HG03025 (cell line): Measurements from ENCODE around the gene CAMK2D.
"Not testable (repeated sequence)": the region's sequence is repeated elsewhere in the genome, so short reads cannot be mapped to it uniquely, and the experiment has no call there.

ENCODE experiments used
- ATAC-seq: cut with Tn5 transposase; IDR thresholded peaks from one replicate; pipeline ENCODE4 v1.9.1; 2021; ENCODE audit warnings: mild to moderate bottlenecking, moderate library complexity; ENCODE audit not compliant: unreplicated experiment, low FRiP score

The CAMK2D gene

DNA sequence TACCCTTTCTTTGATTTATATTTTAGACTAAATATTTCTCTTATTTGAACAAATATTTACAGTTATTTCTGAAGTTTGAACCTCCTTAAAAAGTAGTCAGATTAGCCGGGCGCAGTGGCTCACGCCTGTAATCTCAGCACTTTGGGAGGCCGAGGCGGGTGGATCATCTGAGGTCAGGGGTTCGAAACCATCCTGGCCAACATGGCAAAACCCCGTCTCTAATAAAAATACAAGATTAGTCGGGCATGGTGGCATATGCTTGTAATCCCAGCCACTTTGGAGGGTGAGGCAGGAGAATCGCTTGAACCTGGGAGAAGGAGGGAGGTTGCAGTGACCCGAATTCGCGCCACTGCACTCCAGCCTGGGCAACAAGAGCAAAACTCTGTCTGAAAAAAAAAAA is 2.4 kb upstream of the CAMK2D start:
- ATAC-seq = not testable (repeated sequence)

DNA sequence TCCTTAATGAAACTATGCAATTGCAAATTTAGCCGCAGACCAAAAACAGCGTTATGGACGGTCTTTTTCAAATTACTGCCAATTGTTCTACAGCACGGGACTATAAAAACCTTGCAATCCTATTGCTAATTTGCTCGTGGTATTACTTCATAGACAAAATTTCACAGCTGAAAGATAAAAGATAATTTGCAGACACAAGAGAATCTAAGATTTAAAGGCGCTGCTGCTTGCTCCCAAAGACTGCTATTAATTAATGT is 1.4 kb upstream of the CAMK2D start:
- no peak for ATAC-seq

DNA sequence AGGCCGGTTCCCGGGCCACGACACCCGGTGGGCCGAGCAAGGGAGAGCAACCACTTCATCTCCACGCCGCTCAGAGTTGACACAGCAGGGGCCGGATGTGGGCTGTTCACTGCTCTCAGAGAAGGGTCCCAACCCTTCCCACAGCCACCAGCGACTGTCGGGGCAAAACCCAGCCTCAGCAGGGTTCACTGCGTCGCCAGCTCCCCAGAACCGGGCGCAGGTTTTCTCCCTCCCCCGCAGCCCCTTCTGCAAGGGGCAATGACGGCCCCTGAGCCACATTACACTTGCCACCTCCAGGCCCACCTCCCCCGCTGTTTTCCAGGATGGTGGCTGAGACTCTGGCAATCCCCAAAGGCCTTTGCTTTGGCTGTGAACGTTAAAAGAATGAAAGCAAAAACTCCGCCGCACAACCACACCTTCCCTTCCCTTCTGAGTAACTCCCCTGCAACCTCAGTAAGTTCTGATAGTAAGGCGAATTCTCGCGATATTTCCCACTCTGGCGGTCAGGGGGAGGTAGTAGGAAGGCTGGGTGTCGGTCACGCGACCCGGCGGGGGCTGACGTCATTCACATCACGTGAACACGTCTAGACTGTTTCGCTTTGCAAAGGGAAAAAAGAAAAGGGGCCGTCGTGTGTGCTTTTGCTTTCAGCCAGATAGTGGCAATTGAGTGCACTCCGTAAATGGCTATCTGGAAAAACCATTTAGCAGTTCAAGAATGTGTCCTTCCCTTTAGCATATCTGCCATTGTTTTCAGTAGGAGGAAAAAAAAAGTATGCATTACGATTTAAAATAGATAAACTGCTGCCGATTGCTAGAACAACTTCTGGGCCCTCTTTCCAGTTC is 869 bp upstream of the CAMK2D start:
- peak; percentile 60 for ATAC-seq

DNA sequence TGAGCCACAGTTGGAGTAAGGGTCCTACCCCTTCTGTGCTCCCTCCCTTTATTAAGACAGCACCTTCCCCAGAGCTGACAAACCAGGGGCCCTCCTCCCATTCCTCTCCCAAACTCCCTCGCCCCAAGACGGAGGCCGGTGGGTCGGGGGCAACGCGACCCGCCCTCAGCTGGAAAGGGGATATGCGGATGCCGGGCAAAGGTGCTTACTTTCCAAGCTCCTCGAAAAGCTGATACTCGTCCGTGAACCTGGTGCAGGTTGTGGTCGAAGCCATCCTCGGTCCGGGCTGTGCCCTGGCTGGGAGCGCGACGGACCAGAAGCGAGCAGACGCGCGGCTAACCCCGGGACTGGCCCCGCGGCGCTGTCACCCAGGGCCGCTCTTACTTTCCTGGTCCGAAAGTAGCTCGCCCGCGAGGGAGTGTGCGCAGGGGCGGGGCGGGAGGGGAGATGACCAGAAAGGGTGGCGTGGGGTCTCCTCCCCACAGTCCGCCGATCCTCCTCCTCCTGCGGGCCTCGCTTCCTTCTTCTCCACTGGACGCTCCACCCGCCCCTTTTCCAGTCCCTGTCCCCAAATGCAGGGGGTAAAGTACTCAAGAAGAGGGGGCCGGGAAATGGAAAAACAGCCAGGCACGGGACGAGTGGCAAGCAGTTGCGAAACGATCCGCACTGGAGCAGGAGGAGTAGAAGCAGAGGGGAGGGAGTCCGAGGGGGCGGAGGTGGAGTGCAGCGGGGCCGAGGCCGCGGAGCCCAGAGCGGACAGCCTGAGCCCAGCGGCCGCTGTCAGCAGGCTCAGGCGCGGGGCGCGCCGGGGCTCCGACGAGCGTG is 531 bp downstream of the CAMK2D start:
- peak; percentile 30 for ATAC-seq

DNA sequence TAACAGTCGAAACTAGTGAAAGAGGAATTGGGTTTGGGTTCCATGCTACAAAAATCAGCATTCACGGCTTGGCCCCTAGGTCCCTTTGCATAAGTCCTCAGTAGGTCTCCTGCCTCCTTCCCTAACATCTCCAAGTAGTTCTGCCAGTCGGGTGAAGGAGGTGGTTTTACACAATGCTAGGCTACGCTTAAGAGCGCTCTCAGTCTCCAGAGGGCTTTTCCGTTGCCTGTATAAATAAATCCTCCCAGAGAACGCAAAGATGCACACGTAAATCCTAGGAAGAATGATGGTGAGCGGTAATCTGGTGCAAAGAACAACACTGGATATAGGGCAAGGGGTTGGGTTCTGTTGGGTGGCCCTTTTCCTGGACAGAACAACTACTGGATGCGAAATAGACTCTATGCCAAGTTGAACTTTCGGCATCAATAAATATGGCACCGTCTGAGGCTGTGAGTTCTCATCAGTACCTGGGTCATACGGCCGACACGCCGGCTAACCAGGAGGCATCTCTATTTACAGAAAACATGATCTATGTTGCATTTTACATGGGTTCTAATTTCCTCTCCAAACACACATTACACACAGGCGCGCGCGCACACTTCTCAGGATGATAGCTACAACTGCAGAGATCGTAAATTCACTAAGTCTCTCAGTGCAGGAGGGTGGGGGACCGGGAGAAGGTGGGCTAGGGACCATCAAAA is 1.3 kb downstream of the CAMK2D start:
- no peak for ATAC-seq

DNA sequence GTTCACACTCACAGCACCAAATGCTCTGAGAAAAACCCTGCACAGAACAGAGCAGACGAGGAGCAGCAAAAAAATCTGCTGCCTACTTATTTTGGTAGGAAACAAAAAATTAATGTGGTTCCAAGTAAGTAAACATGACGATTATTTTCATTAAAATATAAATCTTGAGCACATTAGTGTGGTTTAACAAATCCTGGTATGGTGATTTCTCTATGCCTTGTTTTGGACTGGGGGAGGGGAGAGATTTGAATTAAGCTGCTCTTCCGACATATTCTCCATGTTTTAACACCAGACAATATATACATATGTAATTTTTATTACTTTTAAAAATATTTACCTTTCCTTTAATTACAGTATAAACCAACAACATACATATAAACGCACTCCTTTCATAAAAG is 1.8 kb downstream of the CAMK2D start:
- no peak for ATAC-seq

DNA sequence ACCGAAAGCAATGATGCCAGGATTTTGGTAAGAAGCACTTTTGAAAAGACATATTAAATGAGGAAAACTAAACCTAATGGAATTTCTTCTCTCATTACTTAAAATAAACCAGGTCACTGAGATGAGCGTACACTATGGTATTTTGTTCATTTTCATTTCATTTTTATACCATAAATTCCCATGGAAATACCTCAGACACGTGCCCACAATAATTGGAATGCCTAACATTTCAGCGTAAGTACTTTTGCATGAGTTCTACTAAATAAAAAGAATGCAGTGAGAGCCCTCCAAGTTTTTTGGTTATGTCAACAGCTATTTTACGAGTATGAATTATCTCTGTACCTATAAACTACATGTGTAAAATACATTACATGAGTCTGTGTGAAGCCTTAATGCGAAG is 3.2 kb downstream of the CAMK2D start:
- ATAC-seq = no peak

DNA sequence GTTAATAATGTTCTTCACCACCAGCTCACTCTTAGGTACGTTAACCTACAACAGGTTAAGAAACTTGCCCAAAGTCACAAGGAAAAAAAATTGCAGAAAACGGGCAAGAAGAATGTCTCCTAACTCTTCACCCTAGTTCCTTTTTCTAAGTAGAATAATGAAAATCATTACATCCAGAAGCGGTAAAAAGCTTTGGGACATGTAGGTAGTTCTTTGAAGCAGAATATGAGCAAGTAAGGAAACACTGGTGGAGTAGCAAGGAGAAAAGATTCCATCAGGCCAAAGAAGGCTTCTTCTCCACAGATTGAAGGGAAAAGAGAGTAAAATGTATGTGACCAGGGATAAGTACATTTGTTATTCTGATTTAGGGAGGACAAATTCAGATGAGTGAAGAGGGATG is 4.1 kb downstream of the CAMK2D start:
- ATAC-seq = no peak

DNA sequence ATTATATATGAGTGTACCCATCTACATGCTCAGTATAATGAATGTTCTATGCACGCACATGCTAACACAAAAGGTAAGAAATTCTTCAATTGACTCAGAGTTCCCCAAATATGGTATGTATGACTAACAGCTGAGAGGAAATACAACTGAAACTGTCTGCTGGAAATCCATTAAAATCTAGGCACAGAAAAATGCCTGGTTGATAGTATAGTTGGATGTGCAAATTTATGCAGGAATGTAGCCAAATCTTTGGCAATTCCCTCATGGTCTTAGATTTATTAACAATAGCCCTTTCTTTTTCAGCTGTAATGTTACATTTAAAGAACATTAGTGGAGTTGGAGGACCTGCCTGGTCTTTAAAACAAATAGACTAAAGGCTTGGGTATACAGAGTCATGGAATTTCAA is 5.5 kb downstream of the CAMK2D start:
- no peak for ATAC-seq

DNA sequence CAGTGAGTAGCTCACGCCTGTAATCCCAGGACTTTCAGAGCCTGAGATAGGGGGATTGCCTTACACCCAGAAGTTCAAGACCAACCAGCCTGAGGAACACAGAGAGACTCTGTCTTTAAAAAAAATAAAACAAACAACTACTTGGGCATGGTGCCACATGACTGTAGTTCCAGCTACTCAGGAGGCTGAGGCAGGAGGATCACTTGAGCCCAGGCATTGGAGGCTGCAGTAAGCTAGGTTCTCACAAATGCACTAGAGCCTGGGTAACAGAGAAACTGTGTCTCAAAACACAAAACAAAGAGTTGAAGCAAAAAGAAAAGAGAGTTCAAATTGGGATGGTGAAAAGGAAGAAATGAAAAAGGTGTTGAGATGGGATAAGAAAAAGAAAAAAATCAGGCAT is 10.8 kb downstream of the CAMK2D start:
- no peak for ATAC-seq

DNA sequence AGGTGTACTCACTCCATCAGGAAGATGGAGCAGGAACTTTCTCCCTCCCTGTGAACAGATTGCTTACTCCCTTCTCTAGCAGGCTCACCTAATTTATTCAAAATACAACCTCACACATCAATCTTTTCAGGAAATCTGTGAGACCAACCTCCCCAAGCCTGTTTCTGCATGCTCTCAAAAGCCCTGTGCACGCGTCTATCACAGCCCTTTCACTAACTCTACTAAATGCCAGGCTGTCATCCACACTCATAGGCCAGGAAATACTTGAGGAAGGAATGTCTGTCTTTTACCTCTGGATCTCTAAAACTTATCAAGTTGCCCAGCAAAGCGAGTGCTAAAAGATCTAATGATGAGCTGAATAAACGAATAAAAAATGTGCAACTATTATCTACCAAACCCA is 11.2 kb downstream of the CAMK2D start:
- ATAC-seq = no peak

DNA sequence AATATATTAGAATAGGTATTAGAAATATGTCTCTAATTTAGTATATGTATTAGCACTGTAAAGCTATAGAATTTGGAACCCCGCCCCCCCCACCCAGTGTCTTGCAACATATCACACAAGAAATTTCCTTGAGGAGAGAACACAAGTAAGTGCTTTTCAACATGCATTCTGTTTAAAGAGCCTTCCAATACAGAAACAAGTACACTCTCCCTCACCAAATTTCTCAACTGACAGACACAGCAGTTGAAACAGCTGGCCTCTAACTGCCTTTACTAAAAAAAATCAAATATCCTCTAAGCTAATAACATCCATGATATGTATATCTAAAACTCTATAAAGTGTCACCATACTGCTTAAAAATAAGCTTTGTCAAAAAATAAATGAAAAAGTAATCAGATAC is 12.4 kb downstream of the CAMK2D start:
- ATAC-seq = no peak

DNA sequence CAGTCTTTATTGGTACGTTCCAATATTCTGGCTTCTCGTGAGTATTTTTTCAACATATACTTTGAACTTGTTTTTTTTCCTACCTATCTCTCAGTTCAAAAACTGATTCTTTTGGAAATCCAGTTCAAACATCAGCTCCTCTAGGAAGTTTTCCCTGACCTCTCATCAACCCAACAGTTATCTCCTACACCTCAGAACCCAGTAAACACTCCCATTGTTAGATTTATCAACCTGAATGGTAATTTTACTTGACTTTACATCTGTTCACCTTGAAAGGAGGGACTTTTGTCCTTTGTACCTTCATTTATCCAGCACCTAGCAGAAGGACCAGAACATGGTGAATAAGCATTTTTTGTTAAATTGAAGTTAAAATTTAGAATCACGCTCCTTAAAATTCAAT is 13.6 kb downstream of the CAMK2D start:
- no peak for ATAC-seq

DNA sequence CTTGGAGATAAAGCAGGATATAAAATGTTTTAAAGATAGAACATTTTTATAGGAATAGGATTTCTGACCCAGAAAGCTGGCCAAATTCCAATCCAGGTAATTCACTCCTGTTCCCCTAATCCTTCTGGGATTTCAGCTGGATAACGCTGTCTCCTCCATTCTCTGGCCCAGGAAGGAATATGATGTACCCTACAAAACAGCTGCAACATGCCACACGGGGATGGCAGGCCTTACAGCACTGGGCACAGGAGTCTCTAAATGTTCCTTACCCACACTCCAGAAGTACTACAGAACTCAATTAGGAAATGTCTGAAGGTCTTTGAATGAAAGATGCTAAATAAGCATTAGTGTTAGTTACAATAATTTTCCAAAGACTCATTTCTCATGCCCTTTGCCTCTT is 15.8 kb downstream of the CAMK2D start:
- ATAC-seq = no peak

DNA sequence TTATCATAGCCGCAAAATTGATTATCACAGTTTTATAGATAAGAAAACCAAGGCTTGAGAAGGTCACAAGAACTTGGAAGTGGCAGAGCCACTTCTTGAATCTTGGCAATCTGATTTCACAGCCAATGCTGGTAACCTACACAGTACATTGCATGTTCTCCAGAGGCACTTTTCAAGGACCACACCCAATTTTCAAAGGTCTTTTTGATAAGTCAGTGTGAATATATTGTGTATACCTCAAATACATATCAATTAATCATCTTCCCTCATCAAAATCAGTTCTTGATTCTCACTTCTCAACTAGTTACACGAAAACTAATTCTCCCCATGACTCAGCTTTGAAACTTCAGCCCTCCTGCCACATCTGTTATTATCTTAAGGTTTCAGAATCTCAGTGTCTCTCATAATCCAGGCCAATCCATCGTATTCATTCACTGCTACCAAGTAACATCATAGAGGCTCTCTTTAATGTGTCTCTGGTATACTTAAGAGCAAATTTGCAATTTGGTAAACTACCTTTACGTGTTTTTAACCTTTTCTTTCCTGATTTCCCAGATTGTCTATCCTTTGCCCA is 16.8 kb downstream of the CAMK2D start:
- no peak for ATAC-seq

DNA sequence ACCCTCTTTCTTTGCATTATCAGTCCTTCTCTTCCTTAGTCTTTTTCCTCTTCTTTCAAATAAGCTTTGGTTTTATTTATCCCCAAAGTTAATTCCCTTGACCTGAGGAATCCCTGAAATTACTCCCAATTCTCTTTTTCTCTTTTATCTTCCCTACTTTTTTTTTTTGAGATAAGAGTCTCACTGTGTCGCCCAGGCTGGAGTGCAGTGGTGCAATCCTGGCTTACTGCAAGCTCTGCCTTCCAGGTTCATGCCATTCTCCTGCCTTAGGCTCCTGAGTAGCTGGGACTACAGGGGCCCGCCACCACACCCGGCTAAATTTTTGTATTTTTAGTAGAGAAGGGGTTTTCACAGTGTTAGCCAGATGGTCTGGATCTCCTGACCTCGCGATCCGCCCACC is 17.8 kb downstream of the CAMK2D start:
- no peak for ATAC-seq

DNA sequence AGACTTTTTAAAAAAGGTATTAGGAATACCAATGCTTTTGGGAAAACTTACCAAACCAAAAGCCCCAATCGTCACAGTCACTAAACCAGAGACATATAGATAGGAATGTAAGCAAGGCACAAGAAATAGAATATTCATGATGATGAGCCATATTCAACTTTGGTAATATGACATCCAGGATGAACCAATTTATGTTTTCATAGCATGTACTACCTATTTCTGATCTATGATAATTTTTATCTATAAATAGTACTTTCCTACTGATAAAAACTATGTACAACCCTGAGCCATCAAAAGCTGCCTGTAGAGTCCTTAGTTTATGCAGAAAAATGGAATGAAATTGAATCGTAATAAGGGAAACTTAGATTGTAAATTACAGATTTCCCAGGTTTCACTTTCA is 18.9 kb downstream of the CAMK2D start:
- no peak for ATAC-seq

DNA sequence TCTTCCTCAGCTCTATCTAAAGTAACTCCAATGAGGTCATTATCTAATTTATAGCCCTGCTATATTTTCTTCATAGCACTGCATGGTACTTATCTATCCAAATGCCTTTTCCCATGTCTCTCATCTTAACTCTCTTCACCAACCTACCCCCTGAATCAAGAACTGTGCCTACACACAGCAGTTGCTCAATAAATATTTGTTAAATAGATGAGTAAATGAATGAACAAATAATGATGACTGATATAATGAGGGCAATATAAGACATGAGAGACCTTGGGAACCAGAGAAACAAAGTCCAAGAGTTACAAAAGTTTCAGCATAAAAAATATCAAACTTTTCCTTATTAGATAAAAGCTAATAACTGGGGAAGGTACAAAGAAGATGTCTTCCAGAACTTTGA is 19.6 kb downstream of the CAMK2D start:
- ATAC-seq = no peak

DNA sequence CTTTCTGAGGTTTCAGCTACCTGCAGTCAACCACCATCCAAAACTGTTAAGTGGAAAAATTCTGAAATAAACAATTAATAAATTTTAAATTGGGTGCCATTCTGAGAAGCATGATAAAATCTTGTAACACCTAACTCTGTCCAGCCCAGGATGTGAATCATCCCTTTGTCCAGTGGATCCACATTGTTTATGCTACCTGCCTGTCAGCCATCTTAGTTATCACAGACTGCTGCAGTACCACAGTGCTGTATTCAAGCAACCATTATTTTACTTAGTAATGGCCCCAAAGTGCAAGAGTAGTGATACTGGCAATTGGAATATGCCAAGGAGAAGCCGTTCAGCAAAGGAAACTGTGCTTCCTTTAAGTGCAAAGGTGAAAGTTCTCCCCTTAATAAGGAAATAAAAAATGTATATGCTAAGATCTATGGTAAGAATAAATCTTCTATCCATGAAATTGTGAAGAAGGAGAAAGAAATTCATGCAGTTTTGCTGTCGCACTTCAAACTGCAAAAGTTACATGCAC is 20.6 kb downstream of the CAMK2D start:
- ATAC-seq = no peak

DNA sequence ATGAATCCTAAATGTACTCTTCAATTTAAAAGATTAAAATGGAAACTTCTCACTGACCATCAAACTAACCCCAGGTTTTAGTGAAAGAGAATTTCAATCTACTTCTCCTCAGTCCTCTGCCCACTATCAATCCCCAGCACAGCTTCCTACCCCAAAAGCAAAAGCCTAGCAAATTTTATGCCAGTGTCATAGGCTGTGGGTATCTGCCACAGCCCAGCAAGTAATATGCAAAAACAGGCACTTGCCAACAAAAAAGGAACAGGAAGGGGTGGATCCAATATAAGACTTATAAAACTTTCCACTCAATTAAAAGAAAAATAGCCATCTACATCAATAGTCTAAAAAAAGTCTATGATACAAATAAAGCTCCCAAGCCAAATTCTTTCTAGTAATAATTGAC is 22.3 kb downstream of the CAMK2D start:
- ATAC-seq = no peak

DNA sequence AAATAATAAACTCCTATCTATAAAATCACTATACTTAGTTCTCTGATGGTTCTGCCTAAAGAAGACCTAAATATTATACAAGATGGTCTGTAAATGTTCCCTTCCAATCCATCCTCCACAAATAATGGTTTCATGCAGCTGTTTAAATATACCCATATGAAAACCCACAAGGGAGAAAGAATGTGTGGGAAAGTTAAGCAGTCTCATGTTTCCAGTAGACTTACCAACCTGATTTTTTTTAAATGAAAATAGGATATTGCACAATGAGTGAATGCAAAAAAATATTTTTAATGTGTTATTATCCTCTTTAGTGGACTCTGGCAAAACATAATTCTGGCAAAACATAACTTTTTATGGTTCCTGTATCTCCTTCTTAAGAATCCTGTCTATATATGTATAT is 23.3 kb downstream of the CAMK2D start:
- ATAC-seq = no peak
